Left lobe of liver (tissue), 2 donors: ENCODE data around the gene DNASE1L2. TPM values are rescaled to one million over a fixed set of nuclear protein-coding genes. Genes with fewer than 3 reads are reported as not detected.

Source experiments
- ATAC-seq: fragments of 200-7000 bp; cut with Tn5 transposase; one replicate; pipeline ENCODE4 v1.9.1; 2020; ENCODE audit warnings: mild to moderate bottlenecking, moderate library complexity
- DNase-seq: peaks from one replicate; pipeline ENCODE4 v3.0.0-alpha.2; 2020; ENCODE audit warnings: low spot score
- total RNA-seq: library from RNA; stranded (reverse); gene quantifications from one replicate; pipeline ENCODE4 v1.2.1, GENCODE V29; 2021
- donor health status: DM: no; HTN: no; CAD: no; lungs with moderate emphysema.
- donor health status: DM: no; HTN: yes; CAD: no.

The DNASE1L2 gene
- total RNA-seq, 1 donor from 2014 or later, result 1.2 TPM

DNA sequence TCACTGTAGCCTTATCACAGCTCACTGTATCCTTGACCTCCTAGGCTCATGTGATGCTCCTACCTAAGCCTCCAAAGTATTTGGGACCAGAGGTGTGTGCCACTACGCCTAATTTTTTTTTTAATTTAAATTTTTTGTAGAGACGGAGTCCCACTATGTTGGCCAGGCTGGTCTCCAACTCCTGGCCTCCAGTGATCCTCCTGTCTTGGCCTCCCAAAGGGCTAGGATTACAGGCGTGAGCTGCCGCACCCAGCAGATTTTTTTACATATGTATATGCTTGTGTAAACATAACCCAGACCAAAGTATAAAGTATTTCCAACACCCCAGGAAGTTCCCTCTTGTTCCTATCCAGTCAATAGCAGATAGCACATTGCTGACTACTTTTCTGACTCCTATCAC is 19.9 kb upstream of the DNASE1L2 start:
- DNase-seq (no peak), ATAC-seq (no peak)

GRCh38 chr16:2223221-2223941 is 12.9 kb upstream of the DNASE1L2 start, which contains the start of gene E4F1:
E4F1 (plus strand) TSS chr16:2223591; CDS start chr16:2223614, 23 bp downstream.
- ATAC-seq, result peak; percentile 93
- DNase-seq, result peak; percentile 100

DNA sequence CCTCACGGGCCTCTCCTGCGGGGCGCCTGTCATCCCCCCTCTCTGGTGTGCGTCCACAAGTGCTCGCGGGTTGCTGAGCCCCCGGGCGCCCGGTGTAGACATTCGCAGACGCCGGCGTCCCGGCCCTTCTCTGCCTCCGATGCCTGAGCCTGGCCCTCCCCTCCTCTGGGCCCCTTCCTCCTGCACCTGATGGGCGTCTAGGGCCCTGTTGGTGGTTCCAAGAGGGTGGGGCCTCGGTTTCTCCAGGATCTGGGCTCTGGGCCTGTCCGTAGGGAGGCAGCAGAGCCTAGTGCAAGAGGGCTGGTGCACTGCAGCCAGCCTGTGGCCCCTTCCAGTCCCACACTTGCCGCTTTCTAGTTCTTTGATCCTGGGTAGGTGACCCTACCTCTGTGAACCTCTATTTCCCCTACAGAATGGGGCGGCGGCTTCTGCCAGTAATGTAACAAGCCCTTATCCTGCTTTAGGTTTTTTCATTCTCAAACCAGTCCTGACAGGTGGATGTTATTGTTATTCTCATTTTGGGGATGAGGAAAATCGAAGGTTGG is 12.2 kb upstream of the DNASE1L2 start:
- DNase-seq, result peak; percentile 74
- ATAC-seq, result peak; percentile 71

DNA sequence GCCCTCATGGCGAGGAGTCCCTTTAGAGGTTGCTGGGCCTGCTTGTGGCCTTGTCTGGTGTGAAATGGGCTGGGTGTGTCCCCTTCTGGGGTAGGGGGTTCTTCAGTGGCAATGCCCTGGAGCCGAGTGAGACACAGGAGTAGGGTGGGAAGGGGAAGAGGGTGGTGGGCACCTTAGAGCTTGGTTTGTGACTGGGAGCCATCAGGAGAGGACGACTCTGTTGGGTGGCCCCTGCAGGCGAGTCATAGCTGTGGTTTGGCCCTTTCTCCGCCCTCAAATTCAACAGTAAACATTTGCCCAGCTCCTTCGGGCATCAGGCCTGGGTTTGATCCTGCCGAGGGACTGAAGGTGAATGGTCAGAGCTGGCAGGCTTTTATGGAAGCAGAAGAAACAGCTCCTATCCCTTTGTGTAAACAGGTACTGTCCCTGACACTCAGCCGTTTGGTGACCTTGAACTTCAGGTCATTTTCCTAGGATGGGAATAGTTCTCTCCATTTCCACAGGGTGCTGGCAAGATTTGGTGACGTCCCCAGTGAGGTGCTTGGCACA is 9.9 kb upstream of the DNASE1L2 start:
- peak; percentile 88 for DNase-seq

GRCh38 chr16:2226918-2227317 is 9.3 kb upstream of the DNASE1L2 start:
- ATAC-seq (no peak), DNase-seq (no peak)

More for the DNA sequence above, 9.9 kb upstream of the DNASE1L2 start:
- peak; percentile 44 for ATAC-seq

GRCh38 chr16:2228161-2228824 is 8.0 kb upstream of the DNASE1L2 start:
- DNase-seq (no peak), ATAC-seq (no peak)

- no peak for DNase-seq
- ATAC-seq, result no peak
These were observed 7.2 kb upstream of the DNASE1L2 start for GRCh38 chr16:2229091-2229490.

- ATAC-seq (no peak), DNase-seq (no peak)
These were observed 6.5 kb upstream of the DNASE1L2 start for GRCh38 chr16:2229632-2230250.

DNA sequence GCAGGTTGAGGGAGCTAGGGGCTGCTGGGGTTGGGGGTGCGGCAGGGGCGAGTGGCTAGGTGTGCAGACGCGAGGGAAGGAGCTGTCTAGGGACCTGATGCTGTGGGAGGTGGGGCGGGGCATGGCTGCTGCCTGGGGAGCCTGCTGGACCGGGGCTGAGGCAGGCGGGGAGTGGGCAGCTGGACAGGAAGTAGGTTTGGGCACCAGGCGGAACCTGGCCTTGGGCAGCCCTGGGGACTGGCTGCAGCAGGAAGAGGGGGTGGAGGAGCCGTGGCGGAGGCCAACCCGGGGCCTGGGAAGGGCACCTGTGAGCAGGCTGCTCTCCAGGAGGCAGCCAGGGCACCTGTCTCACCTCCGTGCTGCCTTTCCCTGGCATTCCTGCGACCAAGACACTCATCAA is 5.9 kb upstream of the DNASE1L2 start:
- DNase-seq, result no peak

DNA sequence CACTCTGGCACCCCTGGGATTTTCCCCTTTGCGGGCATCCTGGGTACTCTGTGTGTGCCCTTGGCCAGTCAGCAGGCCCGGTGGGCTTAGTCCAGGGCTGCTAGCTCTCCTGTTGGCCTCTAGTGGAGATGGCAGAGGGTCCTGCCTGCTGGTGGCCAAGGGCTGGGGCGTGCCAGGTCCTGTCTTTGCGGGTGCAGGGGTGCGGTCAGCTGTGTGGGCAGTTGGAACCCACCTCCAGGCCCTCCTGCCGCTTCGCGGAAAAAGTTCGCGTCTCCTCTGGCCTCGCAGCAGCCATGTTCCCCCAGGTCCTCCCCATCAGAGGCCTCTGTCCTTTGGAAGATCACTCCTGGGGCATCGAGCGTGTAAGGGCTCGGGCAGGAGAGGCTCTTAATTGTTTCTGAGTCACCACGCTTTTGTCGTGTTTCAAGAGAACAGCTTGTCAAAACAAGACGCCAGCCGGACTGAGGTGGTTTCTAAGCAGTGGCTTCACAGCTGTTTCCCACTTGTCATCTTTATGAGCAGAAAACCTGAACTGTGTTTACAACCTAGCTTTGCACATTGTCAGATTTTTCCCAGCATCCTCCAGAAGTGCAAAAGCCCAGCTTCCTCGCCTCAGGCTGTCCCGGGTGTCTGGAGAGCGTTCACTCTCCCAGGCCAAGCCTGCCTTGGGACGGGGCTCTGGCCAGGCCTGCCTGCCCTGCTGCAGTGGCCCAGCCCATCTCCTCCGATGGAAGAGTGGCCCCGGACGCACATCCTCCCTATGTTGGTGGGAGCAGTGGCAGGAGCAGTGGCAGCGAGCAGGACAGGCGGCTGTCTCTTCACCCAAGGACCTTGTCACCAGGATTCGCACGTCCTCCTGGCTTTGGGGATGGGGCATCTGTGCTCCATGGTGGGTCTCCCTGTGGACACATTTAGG is 5.0 kb upstream of the DNASE1L2 start:
- DNase-seq, result no peak

More for the DNA sequence above, 5.9 kb upstream of the DNASE1L2 start:
- ATAC-seq, result no peak

DNA sequence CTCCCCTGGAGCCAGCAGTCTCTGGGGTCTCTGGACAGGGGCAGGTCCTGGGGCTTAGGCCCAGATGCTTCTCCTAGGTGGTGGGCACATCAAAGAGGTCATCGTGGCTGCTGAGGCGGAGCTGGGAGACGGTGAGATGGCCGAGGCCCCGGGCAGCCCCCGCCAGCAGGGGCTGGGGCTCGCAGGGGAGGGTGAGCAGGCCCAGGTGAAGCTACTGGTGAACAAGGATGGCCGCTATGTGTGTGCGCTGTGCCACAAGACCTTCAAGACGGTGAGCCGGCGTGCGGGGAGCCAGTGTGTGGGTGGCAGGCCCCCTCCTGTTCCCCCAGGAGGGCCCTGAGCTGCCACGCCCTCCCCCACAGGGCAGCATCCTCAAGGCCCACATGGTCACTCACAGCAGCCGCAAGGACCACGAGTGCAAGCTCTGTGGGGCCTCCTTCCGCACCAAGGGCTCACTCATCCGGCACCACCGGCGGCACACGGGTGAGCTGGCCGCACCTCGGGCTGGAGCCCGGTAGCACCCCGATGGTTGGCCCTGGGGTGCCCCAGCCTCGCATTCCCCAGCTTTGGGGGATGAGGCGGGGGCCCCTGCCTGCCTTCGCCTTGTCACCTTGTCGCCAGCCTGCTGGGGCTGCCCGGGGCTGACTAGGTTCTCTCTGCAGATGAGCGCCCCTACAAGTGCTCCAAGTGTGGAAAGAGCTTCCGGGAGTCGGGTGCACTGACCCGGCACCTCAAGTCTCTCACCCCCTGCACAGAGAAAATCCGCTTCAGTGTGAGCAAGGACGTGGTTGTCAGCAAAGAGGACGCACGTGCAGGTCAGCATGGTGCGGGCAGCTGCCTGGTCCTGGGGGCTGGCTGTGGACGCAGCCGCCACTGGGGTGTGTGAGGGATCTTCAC is 3.9 kb upstream of the DNASE1L2 start:
- ATAC-seq, result no peak
- no peak for DNase-seq

More for the DNA sequence above, 5.0 kb upstream of the DNASE1L2 start:
- ATAC-seq, result no peak

GRCh38 chr16:2233046-2233775 is 3.0 kb upstream of the DNASE1L2 start:
- DNase-seq (no peak), ATAC-seq (no peak)

DNA sequence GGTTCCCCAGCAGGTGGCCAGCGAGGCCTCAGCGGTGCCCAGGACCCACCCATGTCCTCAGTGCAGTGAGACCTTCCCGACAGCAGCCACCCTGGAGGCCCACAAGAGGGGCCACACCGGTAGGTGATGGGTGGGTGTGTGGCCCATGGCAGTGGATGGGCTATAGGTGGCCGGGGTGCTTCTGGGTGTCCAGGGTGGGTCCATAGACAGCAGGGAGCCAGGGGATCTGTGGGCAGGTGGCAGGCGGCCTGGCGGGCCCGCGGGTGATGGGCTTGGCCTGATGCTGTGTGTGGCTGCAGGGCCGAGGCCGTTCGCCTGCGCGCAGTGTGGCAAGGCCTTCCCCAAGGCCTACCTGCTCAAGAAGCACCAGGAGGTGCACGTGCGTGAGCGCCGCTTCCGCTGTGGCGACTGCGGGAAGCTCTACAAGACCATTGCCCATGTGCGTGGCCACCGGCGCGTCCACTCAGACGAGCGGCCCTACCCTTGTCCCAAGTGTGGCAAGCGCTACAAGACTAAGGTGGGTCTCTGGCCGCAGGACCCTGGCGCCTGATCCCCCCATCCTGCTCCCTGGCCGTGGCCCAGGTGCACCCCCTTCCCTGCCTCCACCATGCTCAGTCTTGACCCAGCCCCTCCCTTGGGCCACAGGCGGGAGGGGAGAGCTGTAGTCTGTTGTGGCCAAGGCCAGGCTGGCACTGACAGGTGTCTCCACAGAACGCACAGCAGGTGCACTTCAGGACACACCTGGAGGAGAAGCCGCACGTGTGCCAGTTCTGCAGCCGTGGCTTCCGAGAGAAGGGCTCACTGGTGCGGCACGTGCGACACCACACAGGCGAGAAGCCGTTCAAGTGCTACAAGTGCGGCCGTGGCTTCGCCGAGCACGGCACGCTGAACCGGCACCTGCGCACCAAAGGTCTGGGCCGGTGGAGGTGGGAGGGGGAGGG is 2.1 kb upstream of the DNASE1L2 start:
- ATAC-seq (no peak), DNase-seq (no peak)

DNA sequence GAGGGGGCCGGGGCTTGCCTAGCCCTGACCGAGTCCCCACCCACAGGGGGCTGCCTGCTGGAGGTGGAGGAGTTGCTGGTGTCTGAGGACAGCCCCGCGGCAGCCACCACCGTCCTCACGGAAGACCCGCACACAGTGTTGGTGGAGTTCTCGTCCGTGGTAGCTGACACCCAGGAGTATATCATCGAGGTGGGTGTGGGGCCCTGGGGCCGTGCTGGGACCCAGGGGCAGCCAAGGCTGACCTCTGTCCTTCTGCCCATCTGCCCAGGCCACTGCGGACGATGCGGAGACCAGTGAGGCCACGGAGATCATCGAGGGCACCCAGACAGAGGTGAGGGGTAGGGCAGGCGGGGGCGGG is 1.5 kb upstream of the DNASE1L2 start:
- no peak for DNase-seq
- ATAC-seq, result no peak

DNA sequence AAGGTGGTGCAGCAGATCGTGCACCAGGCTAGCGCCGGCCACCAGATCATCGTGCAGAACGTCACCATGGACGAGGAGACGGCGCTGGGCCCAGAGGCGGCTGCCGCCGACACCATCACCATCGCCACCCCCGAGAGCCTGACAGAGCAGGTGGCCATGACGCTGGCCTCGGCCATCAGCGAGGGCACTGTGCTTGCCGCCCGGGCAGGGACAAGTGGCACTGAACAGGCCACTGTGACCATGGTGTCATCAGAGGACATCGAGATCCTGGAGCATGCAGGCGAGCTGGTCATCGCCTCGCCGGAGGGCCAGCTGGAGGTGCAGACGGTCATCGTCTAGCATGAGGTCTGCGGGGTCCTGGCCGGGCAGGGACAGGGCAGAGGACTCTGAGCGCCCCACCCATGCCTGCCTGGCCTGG is 1.0 kb upstream of the DNASE1L2 start:
- ATAC-seq (no peak), DNase-seq (no peak)

DNA sequence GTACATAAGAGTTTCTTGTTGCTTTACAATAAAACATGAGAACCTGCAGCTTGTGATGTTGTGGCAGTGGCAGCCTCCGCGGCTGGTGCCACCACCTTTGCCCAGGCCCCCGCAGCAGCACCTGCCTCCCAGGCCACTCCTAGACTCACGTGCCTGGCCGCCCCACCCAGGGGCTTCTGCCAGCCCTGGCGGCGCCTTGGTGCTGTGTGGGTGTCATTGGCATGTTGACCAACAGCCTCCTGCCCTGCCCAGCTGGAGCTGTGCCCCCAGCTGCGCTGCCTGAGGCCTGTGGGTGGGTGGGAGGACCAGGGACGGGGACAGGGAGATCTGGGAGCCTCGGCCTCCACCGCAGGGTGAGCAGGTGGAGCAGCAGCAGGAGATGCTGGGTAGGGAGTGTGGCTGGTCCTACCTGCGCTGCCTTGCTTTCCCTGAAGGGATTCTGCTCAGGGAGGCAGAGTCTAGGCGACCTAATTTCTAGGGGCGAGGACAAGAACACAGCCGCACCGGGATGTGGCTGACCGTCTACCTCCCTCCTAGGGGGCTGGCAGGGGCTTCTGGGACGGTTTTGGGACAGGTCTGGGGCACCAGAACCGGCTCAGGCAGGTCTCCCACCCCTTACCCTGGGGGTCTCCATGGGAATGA is 428 bp upstream of the DNASE1L2 start:
- ATAC-seq (peak; percentile 6), DNase-seq (no peak)

- ATAC-seq (no peak), DNase-seq (no peak)
These were observed 848 bp downstream of the DNASE1L2 start for GRCh38 chr16:2237102-2237482.
